ENCODE measurements around the gene HTR3D.

- TF ChIP-seq, protein P1, sequence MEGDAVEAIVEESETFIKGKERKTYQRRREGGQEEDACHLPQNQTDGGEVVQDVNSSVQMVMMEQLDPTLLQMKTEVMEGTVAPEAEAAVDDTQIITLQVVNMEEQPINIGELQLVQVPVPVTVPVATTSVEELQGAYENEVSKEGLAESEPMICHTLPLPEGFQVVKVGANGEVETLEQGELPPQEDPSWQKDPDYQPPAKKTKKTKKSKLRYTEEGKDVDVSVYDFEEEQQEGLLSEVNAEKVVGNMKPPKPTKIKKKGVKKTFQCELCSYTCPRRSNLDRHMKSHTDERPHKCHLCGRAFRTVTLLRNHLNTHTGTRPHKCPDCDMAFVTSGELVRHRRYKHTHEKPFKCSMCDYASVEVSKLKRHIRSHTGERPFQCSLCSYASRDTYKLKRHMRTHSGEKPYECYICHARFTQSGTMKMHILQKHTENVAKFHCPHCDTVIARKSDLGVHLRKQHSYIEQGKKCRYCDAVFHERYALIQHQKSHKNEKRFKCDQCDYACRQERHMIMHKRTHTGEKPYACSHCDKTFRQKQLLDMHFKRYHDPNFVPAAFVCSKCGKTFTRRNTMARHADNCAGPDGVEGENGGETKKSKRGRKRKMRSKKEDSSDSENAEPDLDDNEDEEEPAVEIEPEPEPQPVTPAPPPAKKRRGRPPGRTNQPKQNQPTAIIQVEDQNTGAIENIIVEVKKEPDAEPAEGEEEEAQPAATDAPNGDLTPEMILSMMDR (conservative IDR thresholded peaks at IDR 0.05): no peak
- no peak for TF ChIP-seq ZFX (IDR thresholded peaks at IDR 0.05)
Measured at GRCh38 chr3:184016169-184016570, 15.4 kb upstream of the HTR3D start.
